HG03571 (cell line): ENCODE measurements around the gene GAB4.

Source experiments
- ATAC-seq: cut with Tn5 transposase; IDR thresholded peaks from one replicate; pipeline ENCODE4 v1.9.1; 2021; ENCODE audit not compliant: unreplicated experiment

The GAB4 gene

GRCh38 chr22:16989915-16990314 is 18.1 kb downstream of the GAB4 start:
- ATAC-seq: no peak

GRCh38 chr22:16988257-16988656 is 19.8 kb downstream of the GAB4 start:
- no peak for ATAC-seq

DNA sequence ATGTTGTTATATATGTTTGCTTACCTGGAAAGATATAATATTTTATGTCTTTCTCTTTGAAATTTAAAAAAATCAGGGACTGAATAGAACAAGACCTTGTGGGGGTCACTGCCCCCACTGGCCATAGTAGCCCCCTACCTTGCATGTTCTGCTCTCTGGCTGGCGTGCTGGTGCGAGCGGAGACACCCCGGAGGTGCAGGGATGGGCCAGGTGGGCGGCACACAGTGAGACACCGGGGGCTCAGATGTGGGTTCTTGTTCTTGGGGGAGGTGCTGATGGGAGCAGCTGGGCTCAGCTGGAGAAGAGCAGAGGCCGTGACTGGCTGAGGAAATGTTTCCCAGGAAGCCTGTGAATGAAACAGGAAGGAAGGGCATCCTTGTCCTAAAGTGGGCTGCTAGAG is 20.2 kb downstream of the GAB4 start:
- ATAC-seq: no peak

DNA sequence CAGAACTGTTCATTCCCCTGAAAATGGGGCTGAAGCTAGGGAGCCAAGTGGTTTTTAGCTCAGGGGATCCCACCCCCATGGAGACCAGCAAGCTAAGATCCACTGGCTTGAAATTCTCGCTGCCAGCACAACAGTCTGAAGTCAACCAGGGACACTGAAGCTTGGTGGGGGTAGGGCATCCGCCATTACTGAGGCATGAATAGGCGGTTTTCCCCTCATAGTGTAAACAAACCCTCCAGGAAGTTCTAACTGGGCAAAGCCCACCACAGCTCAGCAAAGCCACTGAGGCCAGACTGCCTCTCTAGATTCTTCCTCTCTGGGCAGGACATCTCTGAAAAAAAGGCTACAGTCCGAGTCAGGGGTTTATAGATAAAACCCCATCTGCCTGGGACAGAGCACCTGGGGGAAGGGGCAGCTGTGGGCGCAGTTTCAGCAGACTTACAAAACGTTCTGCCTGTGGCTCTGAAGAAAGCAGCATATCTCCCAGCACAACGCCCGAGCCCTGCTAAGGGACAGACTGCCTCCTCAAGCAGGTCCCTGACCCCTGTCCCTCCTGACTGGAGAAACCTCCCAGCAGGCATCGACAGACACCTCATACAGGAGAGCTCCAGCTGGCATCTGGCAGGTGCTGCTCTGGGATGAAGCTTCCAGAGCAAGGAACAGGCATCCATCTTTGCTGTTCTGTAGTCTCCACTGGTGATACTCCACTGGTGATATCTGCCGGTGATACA is 32.7 kb downstream of the GAB4 start:
- no peak for ATAC-seq

- ATAC-seq: no peak
Measured at GRCh38 chr22:16974298-16975084, 33.5 kb downstream of the GAB4 start.

DNA sequence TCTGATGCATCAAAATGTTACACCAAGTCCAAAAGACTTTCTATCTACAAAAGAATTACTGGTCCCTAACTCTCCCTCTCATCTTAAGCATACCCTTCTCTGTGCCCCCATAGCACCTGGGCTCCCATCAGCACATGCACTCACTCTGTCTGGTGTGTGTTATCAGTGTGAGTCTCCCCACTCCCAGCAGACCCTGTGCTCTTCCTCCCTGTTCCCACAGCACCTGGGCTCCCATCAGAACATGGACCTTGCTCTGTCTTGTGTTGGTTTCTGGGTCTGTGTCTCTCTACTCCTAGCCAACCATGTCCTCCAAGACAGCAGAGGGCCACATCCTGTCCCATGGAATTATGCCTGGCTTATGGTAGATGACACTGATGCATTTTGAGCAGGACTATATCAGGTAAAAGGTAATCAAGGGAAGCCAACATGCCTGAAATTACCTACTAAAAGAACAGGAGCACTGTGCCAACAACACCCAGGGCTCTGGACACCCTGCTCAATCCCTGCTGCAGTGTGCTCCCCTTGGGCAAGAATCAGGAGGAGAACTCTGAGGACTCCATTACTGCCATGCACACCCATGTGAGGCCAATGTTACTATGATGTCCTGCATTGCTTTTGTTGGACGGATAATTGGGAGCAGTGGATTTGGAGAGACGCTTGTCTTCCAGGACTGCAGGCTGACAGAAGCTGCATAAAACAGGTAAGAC is 34.3 kb downstream of the GAB4 start:
- ATAC-seq: no peak

DNA sequence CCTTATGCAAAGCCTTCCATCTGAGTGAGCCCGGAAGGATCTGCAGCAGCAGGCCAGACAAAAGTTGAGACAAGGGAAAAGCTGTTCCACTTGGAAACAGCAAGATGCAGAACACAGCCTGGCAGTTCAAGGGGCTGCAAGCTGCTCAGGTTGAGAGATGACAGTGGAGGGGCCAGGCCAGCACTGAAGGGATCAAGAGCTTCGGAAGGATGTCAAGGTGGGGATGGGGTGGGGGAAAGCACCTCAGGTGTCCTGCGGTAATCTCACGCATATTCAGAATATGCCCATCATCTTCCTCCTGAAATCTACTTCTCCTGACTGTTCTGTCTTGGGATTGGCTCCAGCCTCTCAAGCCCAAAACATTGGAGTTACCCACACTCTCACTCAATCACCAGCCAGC is 35.7 kb downstream of the GAB4 start:
- no peak for ATAC-seq

GRCh38 chr22:16970446-16970845 is 37.6 kb downstream of the GAB4 start:
- ATAC-seq: no peak

GRCh38 chr22:16969508-16970327 is 38.3 kb downstream of the GAB4 start:
- no peak for ATAC-seq

DNA sequence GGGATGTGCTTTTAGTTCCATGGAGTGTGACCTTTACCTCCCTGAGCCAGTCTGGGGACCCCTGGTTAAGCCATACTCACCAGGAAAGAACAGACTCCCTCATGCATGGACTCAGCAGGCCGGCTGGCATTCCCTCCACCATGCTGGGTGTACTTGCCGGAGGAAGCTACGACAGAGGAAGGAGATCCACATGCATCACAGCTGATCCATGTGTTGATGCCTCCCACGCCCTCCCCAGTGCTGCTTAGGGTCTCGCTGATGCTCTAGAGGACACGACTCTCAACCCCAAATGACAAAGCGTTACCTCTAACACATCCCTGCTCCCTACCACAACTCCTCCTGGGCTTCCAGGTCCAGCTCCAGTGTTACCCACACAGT is 39.8 kb downstream of the GAB4 start:
- ATAC-seq: no peak

- ATAC-seq: no peak
Measured at GRCh38 chr22:16967453-16968217, 40.4 kb downstream of the GAB4 start.

GRCh38 chr22:16966251-16966650 is 41.8 kb downstream of the GAB4 start:
- no peak for ATAC-seq

DNA sequence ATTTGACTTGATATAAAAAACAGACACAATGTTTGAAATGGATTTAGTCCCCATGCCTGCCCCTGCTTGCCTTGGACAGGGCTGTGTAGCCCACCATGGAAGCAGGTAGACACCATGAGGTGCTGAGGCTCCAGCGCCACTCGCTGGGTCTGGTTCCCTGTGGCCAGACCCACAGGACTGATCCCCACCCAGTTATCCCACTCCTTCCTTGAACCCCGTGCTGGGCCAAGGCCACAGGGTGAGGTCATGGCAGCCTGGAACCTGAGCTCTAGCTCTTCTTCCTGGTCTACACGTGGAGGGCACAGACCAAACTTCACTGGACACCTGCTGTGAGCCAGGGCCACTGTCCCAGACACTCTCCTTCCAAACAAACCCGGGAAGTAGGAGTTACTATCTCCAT is 42.5 kb downstream of the GAB4 start:
- ATAC-seq: no peak

- ATAC-seq: no peak
Measured at GRCh38 chr22:16965083-16965482, 42.9 kb downstream of the GAB4 start.

DNA sequence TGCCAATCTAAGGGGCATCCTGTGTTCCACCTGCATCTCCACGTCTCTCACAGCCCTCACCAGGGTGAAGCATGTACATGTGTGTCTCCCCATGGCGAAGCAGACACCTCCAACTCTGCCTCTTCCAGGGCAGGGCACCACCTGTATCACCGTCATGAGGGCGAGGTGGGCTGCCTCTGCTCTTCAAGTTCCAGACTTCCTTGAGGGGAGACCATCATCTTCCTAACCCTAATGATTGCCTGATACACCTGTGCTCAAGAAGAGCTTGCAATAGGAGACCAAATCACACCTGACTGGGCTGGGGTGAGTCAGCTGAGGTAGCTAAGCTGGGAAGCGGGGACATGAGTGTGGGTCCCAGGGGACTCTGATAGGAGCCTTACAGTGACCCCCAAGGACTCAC is 43.7 kb downstream of the GAB4 start:
- ATAC-seq: no peak

DNA sequence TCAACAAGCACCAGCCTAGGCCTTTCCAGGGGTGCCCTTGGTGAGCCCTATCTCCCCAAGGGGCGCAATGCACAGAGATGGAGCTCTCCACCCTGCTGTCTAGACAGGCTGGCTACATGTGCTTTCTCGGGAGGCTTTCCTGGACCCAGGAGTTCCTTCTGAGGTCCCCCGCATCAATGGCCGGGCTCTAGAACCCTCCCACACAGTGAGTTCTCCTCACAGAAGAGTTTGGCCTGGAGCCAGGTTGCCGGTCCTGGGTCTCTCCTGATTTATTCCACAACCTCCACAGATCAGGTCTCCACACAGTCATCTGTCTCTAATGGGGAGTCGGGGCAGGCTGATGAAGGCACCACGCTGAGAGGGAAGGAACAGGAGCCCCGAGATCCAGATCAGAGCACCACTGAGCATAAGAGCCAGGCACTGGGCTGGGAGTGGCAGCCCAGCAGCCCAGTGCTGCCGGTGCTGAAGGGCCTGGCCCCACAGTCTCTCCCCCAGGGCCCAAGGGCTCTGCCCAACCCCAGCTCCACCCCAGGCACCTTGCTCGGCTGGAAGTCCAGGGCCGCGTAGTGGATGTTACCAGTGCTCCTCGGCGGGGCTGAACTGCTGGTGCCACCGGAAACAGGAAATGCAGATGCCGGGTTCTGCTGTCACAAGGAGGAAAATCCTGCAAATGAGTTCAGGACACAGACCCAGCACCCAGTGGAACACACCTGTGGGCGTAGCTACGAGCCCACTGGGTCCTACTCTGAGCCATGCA is 44.7 kb downstream of the GAB4 start:
- ATAC-seq: no peak

DNA sequence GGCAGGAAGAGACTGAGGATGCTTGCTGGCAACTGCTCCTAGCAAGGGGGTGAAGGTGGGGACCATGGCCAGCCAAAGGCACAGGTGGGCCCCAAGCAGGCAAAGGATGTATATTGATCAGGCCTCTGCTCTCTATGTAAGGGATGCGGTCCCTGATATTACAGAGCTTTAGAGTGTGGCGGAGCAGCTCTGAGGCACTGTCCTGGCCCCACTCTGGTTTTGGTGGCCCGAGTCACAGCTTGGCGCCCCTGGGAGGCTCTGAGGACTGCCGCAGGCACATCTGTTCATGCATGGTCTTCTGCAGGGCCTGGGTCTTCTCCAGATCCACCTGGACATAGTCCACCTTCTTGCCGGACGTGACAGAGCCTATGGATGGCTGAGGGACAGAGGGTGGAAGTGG is 45.5 kb downstream of the GAB4 start:
- ATAC-seq: no peak

DNA sequence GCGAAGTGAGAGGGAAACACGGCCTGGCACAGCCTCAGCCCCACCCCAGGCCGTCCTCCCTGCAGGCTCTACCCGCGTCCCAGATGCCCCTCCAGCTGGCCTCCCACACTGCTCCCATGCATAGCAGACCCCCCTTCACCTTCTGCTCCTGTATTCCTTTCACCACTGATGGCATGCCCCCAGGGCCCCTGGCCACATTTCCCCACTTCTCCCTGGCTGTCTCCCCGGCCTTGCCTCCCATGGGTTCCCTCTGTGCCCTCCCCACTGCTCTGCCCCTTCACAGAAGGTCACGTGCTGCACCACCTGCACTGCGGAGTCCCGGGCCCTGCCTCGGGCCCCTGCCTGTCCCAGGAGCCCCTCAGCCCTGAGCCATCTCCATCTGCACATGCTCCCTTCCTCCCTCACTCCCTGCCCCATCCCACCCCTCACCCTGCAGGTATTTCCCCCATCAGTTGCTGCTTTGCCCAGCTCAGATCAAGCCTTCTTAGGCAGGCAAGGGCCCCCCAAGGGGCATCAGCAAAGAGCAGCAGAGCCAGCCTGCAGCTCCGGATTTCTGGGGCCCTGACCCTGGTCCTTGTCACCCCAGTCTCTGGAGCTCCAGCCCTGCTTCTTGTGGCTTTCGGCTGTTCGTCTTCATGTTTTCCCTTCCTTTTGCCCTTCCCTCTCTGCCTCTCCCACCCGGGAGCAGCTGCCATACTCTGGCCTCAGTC is 46.4 kb downstream of the GAB4 start:
- no peak for ATAC-seq

DNA sequence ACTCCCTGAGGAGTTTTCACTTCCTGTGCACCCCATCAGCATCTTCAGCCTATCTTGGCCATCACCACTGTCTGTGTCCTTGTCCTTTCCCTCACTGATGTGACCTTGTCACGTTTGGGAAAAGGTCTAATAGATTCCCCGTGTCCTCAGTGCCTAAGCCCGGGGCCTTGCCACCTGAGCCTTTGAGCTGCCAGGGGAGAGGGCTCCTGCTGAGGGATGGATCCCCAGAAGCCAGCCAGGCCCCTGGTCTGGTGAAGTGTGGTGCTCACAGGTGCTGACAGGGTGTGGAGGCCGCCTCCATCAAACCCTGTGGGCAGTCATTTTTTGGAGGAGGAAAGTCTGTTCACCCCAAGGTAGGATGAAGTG is 47.2 kb downstream of the GAB4 start:
- ATAC-seq: no peak
